Esophagus muscularis mucosa (tissue), 3 donors: ENCODE measurements around the gene PCDH18.

Experiments used
- POLR2A ChIP-seq: fragments of 450-650 bp; IDR thresholded peaks from one replicate; pipeline ENCODE4 v1.6.1; 2017; ENCODE audit warnings: antibody characterized with exemption, moderate library complexity, mild to moderate bottlenecking, low read depth
- POLR2AphosphoS5 ChIP-seq, 2 donors: sonication (generic); formaldehyde crosslinking; IDR thresholded peaks; one replicate each; pipeline ENCODE4 v1.6.1; 2017; ENCODE audit warnings: antibody characterized with exemption in 2 of 2
- TF ChIP-seq, protein P1 (sequence below), 3 experiments: fragments of 200-600 bp in 2 of 3; fragments of 450-650 bp in 1 of 3; sonication (generic) in 2 of 3; IDR thresholded peaks; one replicate each; pipeline ENCODE4 v1.5.1; 2017 to 2019; ENCODE audit warnings: antibody characterized with exemption in 3 of 3, mild to moderate bottlenecking in 2 of 3, moderate library complexity in 1 of 3

GRCh38 chr4:137528673-137529072, 3.6 kb downstream of the PCDH18 start:
- TF ChIP-seq POLR2A, result no peak
- TF ChIP-seq, protein P1, sequence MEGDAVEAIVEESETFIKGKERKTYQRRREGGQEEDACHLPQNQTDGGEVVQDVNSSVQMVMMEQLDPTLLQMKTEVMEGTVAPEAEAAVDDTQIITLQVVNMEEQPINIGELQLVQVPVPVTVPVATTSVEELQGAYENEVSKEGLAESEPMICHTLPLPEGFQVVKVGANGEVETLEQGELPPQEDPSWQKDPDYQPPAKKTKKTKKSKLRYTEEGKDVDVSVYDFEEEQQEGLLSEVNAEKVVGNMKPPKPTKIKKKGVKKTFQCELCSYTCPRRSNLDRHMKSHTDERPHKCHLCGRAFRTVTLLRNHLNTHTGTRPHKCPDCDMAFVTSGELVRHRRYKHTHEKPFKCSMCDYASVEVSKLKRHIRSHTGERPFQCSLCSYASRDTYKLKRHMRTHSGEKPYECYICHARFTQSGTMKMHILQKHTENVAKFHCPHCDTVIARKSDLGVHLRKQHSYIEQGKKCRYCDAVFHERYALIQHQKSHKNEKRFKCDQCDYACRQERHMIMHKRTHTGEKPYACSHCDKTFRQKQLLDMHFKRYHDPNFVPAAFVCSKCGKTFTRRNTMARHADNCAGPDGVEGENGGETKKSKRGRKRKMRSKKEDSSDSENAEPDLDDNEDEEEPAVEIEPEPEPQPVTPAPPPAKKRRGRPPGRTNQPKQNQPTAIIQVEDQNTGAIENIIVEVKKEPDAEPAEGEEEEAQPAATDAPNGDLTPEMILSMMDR (IDR thresholded peaks at IDR 0.05), result no peak
- TF ChIP-seq POLR2AphosphoS5 (IDR thresholded peaks at IDR 0.05), result no peak
